GM12878 (cell line): Measurements from ENCODE around the gene REEP6. TPM values are rescaled to one million over a fixed set of nuclear protein-coding genes. Genes with fewer than 3 reads are reported as not detected.

Source experiments
- ATAC-seq: fragments of 200-7000 bp; cut with Tn5 transposase; 3 replicates; pipeline ENCODE4 v1.9.1; 2020; ENCODE audit warnings: mild to moderate bottlenecking, moderate library complexity
- BruUV-seq: library from RNA; stranded (reverse); fragments of 400-500 nt; replicated peaks from 2 replicates; lab custom pipeline; 2021; lab: Mats Ljungman, UMichigan
- CTCF ChIA-PET: fragments of 300-600 bp; sonication (Branson Sonifier 250); formaldehyde crosslinking; extraction: SDS; loops from one replicate; lab custom pipeline; 2021; ENCODE audit warnings: inconsistent platforms; lab: Yijun Ruan, JAX
- POLR2A ChIA-PET: fragments of 350-600 bp; formaldehyde crosslinking; extraction: SDS; loops from one replicate; lab custom pipeline; 2021; ENCODE audit warnings: inconsistent platforms; lab: Charles Lee
- RAD21 ChIA-PET: fragments of 300-600 bp; sonication (Branson Sonifier 250); formaldehyde crosslinking; loops from one replicate; lab custom pipeline; 2023; ENCODE audit warnings: antibody characterized with exemption; ENCODE audit not compliant: unreplicated experiment; lab: Charles Lee
- SMC1A ChIA-PET: fragments of 300-600 bp; sonication (Branson Sonifier 250); formaldehyde crosslinking; loops from one replicate; lab custom pipeline; 2023; ENCODE audit not compliant: unreplicated experiment, uncharacterized antibody; lab: Charles Lee
- DNase-seq: peaks from one replicate; pipeline ENCODE4 v3.0.0-alpha.2; 2011; ENCODE audit warnings: low read depth, low spot score
- FAIRE-seq: peaks from 3 replicates; lab custom pipeline; 2011; peaks lifted over from hg19 to GRCh38; lab: Jason Lieb, UNC
- H2AFZ ChIP-seq: 2 replicates; pipeline ENCODE4 v1.6.0; 2011; ENCODE audit warnings: low read depth, low read length, control low read depth; ENCODE audit not compliant: control insufficient read depth
- H3K27ac ChIP-seq: 2 replicates; pipeline ENCODE4 v1.5.1; 2011; ENCODE audit warnings: control low read depth; ENCODE audit not compliant: control insufficient read depth, insufficient read depth
- H3K27me3 ChIP-seq, 2 experiments: replicated peaks in 1 of 2; 2 replicates each; pipeline versions ENCODE4 v1.6.0 to v1.6.1; 2011; ENCODE audit warnings: low read length in 1 of 2; ENCODE audit not compliant: control insufficient read depth in 2 of 2, insufficient read depth in 2 of 2
- H3K36me3 ChIP-seq, 2 experiments: 2 replicates each; pipeline ENCODE4 v1.5.1; 2011; ENCODE audit warnings: low read length in 1 of 2; ENCODE audit not compliant: control insufficient read depth in 2 of 2, insufficient read depth in 2 of 2
- H3K4me1 ChIP-seq: 2 replicates; pipeline ENCODE4 v1.6.1; 2011; ENCODE audit warnings: mild to moderate bottlenecking, low read length, moderate library complexity, mixed read lengths; ENCODE audit not compliant: control insufficient read depth, insufficient read depth
- H3K4me2 ChIP-seq: 2 replicates; pipeline ENCODE4 v1.6.0; 2011; ENCODE audit warnings: control low read depth; ENCODE audit not compliant: control insufficient read depth, insufficient read depth
- H3K4me3 ChIP-seq: fragments of 200-600 bp; sonication (generic); 2 replicates; pipeline ENCODE4 v1.5.1; 2016
- H3K79me2 ChIP-seq: 2 replicates; pipeline ENCODE4 v1.6.0; 2011; ENCODE audit warnings: low read length; ENCODE audit not compliant: control insufficient read depth, insufficient read depth
- H3K9ac ChIP-seq: 2 replicates; pipeline ENCODE4 v1.8.0; 2011; ENCODE audit warnings: low read length, control low read depth, mixed read lengths; ENCODE audit not compliant: control insufficient read depth, insufficient read depth
- H3K9me3 ChIP-seq: replicated peaks from 3 replicates; pipeline ENCODE4 v1.5.1; 2011; ENCODE audit warnings: mild to moderate bottlenecking, low read length; ENCODE audit not compliant: control insufficient read depth, insufficient read depth
- H4K20me1 ChIP-seq: 2 replicates; pipeline ENCODE4 v1.6.0; 2011; ENCODE audit not compliant: control insufficient read depth, insufficient read depth
- CBFB ChIP-seq: IDR thresholded peaks from 2 replicates; pipeline ENCODE4 v1.6.1; 2016; ENCODE audit warnings: antibody characterized with exemption, low read depth
- ELK1 ChIP-seq: IDR thresholded peaks from 2 replicates; pipeline ENCODE4 v1.6.1; 2012; ENCODE audit warnings: low read depth, low read length, improper control_type of control experiment
- ESRRA ChIP-seq: IDR thresholded peaks from 2 replicates; pipeline ENCODE4 v1.6.1; 2012; ENCODE audit warnings: mild to moderate bottlenecking, low read length, improper control_type of control experiment
- KAT2A ChIP-seq: conservative IDR thresholded peaks from 2 replicates; pipeline ENCODE4 v1.6.1; 2011; ENCODE audit warnings: low read depth, low read length; ENCODE audit not compliant: control insufficient read depth
- MYC ChIP-seq: IDR thresholded peaks from 2 replicates; pipeline ENCODE4 v1.6.1; 2011; ENCODE audit warnings: mild to moderate bottlenecking, low read length, moderate library complexity, inconsistent platforms; ENCODE audit not compliant: insufficient read depth, insufficient replicate concordance, insufficient read length, severe bottlenecking
- NFIC ChIP-seq: IDR thresholded peaks from 2 replicates; pipeline ENCODE4 v1.6.1; 2012; ENCODE audit warnings: low read depth, mild to moderate bottlenecking, inconsistent platforms, low read length, moderate library complexity
- PAX8 ChIP-seq: fragments of 450-650 bp; IDR thresholded peaks from 2 replicates; pipeline ENCODE4 v1.6.1; 2017; ENCODE audit warnings: mild to moderate bottlenecking, moderate library complexity
- SRF ChIP-seq, 2 experiments: IDR thresholded peaks; 2 replicates each; pipeline ENCODE4 v1.6.1; 2011; ENCODE audit warnings: low read depth in 2 of 2, low read length in 2 of 2, mild to moderate bottlenecking in 1 of 2, moderate library complexity in 1 of 2
- WGBS: methylation state at CpG from one replicate; pipeline ENCODE4 v1.1.6; 2016; ENCODE audit warnings: low lambda C conversion rate; ENCODE audit not compliant: insufficient replicate concordance, insufficient coverage; ENCODE audit errors: missing lambda C conversion rate; 5-methylcytosine and 5-hydroxymethylcytosine counted together
- in situ Hi-C: fragments of 300-500 bp; cut with MboI; formaldehyde crosslinking; loops from 9 replicates; pipeline ENCODE4 v1.14.3; 2018; ENCODE audit warnings: mixed read lengths
- intact Hi-C: fragments of 100-400 bp; cut with micrococcal nuclease; formaldehyde crosslinking; loops from one replicate; pipeline ENCODE4 v1.14.2; 2022; ENCODE audit not compliant: unreplicated experiment
- polyA plus RNA-seq, 11 experiments: library from polyadenylated mRNA; depleted of rRNA in 4 of 11; unstranded in 6 of 11; stranded (reverse) in 5 of 11; fragments of >200 nt; fragmentation: Nextera tagmentation in 4 of 11; fragmentation: Illumina TruSeq in 1 of 11; extraction: Ambion mirVana in 4 of 11; extraction: Trizol in 1 of 11; gene quantifications; 1 replicate in 1 of 11; 2 replicates in 10 of 11; pipeline versions ENCODE4 v1.2.1 to v1.2.3, GENCODE V29; 2011 to 2016; ENCODE audit warnings: inconsistent platforms in 2 of 11, missing spikeins in 2 of 11, low read depth in 1 of 11
- total RNA-seq, 4 experiments: library from RNA; depleted of rRNA in 3 of 4; stranded (reverse); fragments of >200 nt in 3 of 4; fragmentation: Illumina TruSeq in 1 of 4; extraction: Trizol in 1 of 4; gene quantifications; 2 replicates each; pipeline versions ENCODE4 v1.2.1 to v1.2.3, GENCODE V29; 2013 to 2021
- TF ChIP-seq, protein P1 (sequence below): IDR thresholded peaks from 2 replicates; pipeline ENCODE4 v1.6.1; 2011; ENCODE audit warnings: mild to moderate bottlenecking, low read depth, low read length, moderate library complexity; ENCODE audit not compliant: insufficient replicate concordance
- TF ChIP-seq, protein P2 (sequence below): fragments of 450-650 bp; conservative IDR thresholded peaks from 2 replicates; pipeline ENCODE4 v1.6.1; 2017; ENCODE audit warnings: mild to moderate bottlenecking, moderate library complexity
- TF ChIP-seq, protein P3 (sequence below): fragments of 450-650 bp; IDR thresholded peaks from 2 replicates; pipeline ENCODE4 v1.6.1; 2017; ENCODE audit warnings: antibody characterized with exemption, mild to moderate bottlenecking, moderate library complexity
- TF ChIP-seq, protein P4 (sequence below): fragments of 450-650 bp; IDR thresholded peaks from 2 replicates; pipeline ENCODE4 v1.6.1; 2017; ENCODE audit warnings: borderline replicate concordance
- TF ChIP-seq, protein P5 (sequence below): IDR thresholded peaks from 2 replicates; pipeline ENCODE4 v1.6.1; 2011; ENCODE audit warnings: low read depth, low read length, improper control_type of control experiment, borderline replicate concordance

Gene REEP6
- total and polyA plus RNA-seq, 10 of the 15 experiments (the other 5 are each of a cell fraction or from before 2014, with no cell fraction given) = 0.06 to 1.1 (median 0.39) TPM; not detected in 2

GRCh38 chr19:1533510-1534150, 42.6 kb downstream of the REEP6 start:
- H3K4me3 ChIP-seq = no peak overlapping the region
- no peak for FAIRE-seq
- H3K4me2 ChIP-seq = no peak overlapping the region
- in situ Hi-C loops (no loop called here), intact Hi-C loops (no loop called here)
- WGBS = 54% methylated on average over 22 of the region's 23 CpGs
- no peaks in the 10 kb centered on the region for H3K27me3 ChIP-seq
- H3K9ac ChIP-seq = no peak overlapping the region
- SMC1A ChIA-PET = no interaction called here
- no TSS peak for BruUV-seq
- no peaks in the 10 kb centered on the region for H3K79me2 ChIP-seq
- H3K9me3 ChIP-seq = no peaks in the 10 kb centered on the region
- H3K4me1 ChIP-seq = no peaks in the 10 kb centered on the region
- no peak for DNase-seq
- no peaks in the 10 kb centered on the region for H3K36me3 ChIP-seq
- H2AFZ ChIP-seq = no peak overlapping the region
- H4K20me1 ChIP-seq = no peaks in the 10 kb centered on the region
- RAD21 ChIA-PET = no interaction called here
- CTCF ChIA-PET = no interaction called here
- no peak overlapping the region for H3K27ac ChIP-seq
- ATAC-seq = no peak
- POLR2A ChIA-PET = interaction anchor here (0.5 kb wide), 1 partner anchor 55 kb away, joined by 3 read pairs; the partner anchor contains the start of gene C19orf25
- TF ChIP-seq ELK1 (no peak), NFIC (no peak), CBFB (no peak), SRF (IDR thresholded peaks at IDR 0.05; ENCODE audit: low read depth in 2 of 2, low read length in 2 of 2) (no peak), ESRRA (no peak), MYC (no peak), PAX8 (no peak), KAT2A (no peak)
- TF ChIP-seq, protein P1, sequence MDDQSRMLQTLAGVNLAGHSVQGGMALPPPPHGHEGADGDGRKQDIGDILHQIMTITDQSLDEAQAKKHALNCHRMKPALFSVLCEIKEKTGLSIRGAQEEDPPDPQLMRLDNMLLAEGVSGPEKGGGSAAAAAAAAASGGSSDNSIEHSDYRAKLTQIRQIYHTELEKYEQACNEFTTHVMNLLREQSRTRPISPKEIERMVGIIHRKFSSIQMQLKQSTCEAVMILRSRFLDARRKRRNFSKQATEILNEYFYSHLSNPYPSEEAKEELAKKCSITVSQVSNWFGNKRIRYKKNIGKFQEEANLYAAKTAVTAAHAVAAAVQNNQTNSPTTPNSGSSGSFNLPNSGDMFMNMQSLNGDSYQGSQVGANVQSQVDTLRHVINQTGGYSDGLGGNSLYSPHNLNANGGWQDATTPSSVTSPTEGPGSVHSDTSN = no peak
- TF ChIP-seq, protein P2, sequence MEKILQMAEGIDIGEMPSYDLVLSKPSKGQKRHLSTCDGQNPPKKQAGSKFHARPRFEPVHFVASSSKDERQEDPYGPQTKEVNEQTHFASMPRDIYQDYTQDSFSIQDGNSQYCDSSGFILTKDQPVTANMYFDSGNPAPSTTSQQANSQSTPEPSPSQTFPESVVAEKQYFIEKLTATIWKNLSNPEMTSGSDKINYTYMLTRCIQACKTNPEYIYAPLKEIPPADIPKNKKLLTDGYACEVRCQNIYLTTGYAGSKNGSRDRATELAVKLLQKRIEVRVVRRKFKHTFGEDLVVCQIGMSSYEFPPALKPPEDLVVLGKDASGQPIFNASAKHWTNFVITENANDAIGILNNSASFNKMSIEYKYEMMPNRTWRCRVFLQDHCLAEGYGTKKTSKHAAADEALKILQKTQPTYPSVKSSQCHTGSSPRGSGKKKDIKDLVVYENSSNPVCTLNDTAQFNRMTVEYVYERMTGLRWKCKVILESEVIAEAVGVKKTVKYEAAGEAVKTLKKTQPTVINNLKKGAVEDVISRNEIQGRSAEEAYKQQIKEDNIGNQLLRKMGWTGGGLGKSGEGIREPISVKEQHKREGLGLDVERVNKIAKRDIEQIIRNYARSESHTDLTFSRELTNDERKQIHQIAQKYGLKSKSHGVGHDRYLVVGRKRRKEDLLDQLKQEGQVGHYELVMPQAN = no peak
- TF ChIP-seq, protein P3, sequence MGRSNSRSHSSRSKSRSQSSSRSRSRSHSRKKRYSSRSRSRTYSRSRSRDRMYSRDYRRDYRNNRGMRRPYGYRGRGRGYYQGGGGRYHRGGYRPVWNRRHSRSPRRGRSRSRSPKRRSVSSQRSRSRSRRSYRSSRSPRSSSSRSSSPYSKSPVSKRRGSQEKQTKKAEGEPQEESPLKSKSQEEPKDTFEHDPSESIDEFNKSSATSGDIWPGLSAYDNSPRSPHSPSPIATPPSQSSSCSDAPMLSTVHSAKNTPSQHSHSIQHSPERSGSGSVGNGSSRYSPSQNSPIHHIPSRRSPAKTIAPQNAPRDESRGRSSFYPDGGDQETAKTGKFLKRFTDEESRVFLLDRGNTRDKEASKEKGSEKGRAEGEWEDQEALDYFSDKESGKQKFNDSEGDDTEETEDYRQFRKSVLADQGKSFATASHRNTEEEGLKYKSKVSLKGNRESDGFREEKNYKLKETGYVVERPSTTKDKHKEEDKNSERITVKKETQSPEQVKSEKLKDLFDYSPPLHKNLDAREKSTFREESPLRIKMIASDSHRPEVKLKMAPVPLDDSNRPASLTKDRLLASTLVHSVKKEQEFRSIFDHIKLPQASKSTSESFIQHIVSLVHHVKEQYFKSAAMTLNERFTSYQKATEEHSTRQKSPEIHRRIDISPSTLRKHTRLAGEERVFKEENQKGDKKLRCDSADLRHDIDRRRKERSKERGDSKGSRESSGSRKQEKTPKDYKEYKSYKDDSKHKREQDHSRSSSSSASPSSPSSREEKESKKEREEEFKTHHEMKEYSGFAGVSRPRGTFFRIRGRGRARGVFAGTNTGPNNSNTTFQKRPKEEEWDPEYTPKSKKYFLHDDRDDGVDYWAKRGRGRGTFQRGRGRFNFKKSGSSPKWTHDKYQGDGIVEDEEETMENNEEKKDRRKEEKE = no peak
- TF ChIP-seq, protein P4, sequence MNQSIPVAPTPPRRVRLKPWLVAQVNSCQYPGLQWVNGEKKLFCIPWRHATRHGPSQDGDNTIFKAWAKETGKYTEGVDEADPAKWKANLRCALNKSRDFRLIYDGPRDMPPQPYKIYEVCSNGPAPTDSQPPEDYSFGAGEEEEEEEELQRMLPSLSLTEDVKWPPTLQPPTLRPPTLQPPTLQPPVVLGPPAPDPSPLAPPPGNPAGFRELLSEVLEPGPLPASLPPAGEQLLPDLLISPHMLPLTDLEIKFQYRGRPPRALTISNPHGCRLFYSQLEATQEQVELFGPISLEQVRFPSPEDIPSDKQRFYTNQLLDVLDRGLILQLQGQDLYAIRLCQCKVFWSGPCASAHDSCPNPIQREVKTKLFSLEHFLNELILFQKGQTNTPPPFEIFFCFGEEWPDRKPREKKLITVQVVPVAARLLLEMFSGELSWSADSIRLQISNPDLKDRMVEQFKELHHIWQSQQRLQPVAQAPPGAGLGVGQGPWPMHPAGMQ = no peak
- TF ChIP-seq, protein P5, sequence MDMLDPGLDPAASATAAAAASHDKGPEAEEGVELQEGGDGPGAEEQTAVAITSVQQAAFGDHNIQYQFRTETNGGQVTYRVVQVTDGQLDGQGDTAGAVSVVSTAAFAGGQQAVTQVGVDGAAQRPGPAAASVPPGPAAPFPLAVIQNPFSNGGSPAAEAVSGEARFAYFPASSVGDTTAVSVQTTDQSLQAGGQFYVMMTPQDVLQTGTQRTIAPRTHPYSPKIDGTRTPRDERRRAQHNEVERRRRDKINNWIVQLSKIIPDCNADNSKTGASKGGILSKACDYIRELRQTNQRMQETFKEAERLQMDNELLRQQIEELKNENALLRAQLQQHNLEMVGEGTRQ = no peak
